Spleen (tissue), 7 donors: ENCODE results near the gene PARVA.

ENCODE experiments used
- POLR2A ChIP-seq, 3 donors: fragments of 450-650 bp; IDR thresholded peaks; one replicate each; pipeline ENCODE4 v1.5.1; 2017; ENCODE audit warnings: antibody characterized with exemption in 3 of 3, mild to moderate bottlenecking in 1 of 3
- TF ChIP-seq, protein P1 (sequence below), 11 experiments: fragments of 200-600 bp in 7 of 11; fragments of 450-650 bp in 4 of 11; sonication (generic) in 4 of 11; IDR thresholded peaks in 8 of 11; conservative IDR thresholded peaks in 3 of 11; 1 replicate in 7 of 11; 2 replicates in 4 of 11; pipeline versions ENCODE4 v1.4.0 to v1.8.0; 2016 to 2021; ENCODE audit warnings: antibody characterized with exemption in 11 of 11, inconsistent platforms in 4 of 11, mild to moderate bottlenecking in 1 of 11
- donor health status: DM: no; HTN: no; CAD: no; lungs with moderate emphysema.
- donor health status: DM: no; HTN: no; CAD: no.
- donor health status: DM: no; HTN: no; CAD: no.

DNA sequence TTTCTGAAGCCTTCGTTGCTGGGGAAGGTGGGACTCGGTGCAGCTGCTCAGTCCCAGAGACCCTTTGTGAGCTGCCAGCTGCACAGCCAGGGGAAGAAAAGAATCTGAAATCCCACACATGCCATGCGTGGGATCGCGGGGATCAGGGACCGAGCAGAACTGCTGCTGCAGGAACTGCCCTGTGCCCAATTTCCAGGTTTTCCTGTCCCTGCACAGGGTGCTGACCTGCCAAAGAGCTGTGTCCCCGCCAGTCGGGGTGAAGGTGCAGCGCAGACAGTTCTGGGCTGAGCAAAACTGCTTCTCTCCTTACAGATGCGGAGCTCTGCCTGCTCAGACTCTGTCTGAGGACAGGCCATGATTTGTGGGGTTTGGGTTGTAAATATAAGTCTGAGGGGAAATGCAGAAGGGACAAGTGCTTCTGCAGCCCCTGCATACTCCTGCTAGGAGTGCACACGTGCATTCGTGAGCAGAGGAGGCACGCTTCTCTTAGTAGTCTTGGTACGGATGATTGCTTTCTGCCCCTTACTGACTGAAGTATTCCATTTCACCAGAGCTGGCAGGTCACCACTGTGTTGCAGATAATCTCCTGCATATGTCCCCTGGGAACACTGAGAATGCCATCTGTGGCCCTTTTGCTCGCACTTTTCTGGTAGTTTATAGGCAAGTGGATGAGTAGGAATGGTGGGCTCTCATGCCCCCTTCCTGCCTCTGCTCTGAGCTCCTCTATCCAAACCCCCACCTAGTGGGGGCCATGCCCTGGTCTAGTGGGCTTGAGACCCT is 141.4 kb downstream of the PARVA start:
- no peak for TF ChIP-seq POLR2A (IDR thresholded peaks at IDR 0.05)
- TF ChIP-seq, protein P1, sequence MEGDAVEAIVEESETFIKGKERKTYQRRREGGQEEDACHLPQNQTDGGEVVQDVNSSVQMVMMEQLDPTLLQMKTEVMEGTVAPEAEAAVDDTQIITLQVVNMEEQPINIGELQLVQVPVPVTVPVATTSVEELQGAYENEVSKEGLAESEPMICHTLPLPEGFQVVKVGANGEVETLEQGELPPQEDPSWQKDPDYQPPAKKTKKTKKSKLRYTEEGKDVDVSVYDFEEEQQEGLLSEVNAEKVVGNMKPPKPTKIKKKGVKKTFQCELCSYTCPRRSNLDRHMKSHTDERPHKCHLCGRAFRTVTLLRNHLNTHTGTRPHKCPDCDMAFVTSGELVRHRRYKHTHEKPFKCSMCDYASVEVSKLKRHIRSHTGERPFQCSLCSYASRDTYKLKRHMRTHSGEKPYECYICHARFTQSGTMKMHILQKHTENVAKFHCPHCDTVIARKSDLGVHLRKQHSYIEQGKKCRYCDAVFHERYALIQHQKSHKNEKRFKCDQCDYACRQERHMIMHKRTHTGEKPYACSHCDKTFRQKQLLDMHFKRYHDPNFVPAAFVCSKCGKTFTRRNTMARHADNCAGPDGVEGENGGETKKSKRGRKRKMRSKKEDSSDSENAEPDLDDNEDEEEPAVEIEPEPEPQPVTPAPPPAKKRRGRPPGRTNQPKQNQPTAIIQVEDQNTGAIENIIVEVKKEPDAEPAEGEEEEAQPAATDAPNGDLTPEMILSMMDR (IDR thresholded peaks at IDR 0.05 in 8 of 11, conservative IDR thresholded peaks at IDR 0.05 in 3 of 11): no peak
